Esophagus squamous epithelium (tissue), 5 donors: Measurements from ENCODE around the gene PRSS2. TPM values are rescaled to one million over a fixed set of nuclear protein-coding genes. Genes with fewer than 3 reads are reported as not detected.

Experiments used
- DNase-seq: peaks from one replicate; lab custom pipeline; 2025; lab: John Stamatoyannopoulos, UW
- H3K27ac ChIP-seq, 4 donors: fragments of 200-600 bp; sonication (generic); one replicate each; pipeline ENCODE4 v1.5.1; 2016 to 2019; ENCODE audit warnings: mild to moderate bottlenecking in 1 of 4
- H3K27me3 ChIP-seq, 4 donors: fragments of 200-600 bp; sonication (generic); 1 replicate in 3 of 4; 2 replicates in 1 of 4; pipeline versions ENCODE4 v1.5.1 to v1.6.0; 2017 to 2021; ENCODE audit warnings: antibody characterized with exemption in 1 of 4
- H3K36me3 ChIP-seq, 3 donors: fragments of 200-600 bp; sonication (generic); one replicate each; pipeline ENCODE4 v1.5.1; 2016 to 2019
- H3K4me1 ChIP-seq, 3 donors: fragments of 200-600 bp; sonication (generic); one replicate each; pipeline ENCODE4 v1.5.1; 2017 to 2019
- H3K4me3 ChIP-seq, 4 donors: fragments of 200-600 bp; sonication (generic); 1 replicate in 3 of 4; 2 replicates in 1 of 4; pipeline ENCODE4 v1.5.1; 2016 to 2019; ENCODE audit warnings: mild to moderate bottlenecking in 2 of 4, moderate library complexity in 1 of 4
- H3K9me3 ChIP-seq, 3 donors: fragments of 200-600 bp; sonication (generic); one replicate each; pipeline ENCODE4 v1.5.1; 2016 to 2019
- CTCF ChIP-seq, 6 experiments: fragments of 450-650 bp in 4 of 6; fragments of 200-600 bp in 2 of 6; sonication (generic) in 2 of 6; IDR thresholded peaks; one replicate each; pipeline ENCODE4 v1.5.1; 2016 to 2019; ENCODE audit warnings: antibody characterized with exemption in 6 of 6, mild to moderate bottlenecking in 4 of 6, moderate library complexity in 4 of 6
- POLR2A ChIP-seq, 4 donors: fragments of 450-650 bp; IDR thresholded peaks; one replicate each; pipeline ENCODE4 v1.6.1; 2017; ENCODE audit warnings: antibody characterized with exemption in 4 of 4, mild to moderate bottlenecking in 4 of 4, moderate library complexity in 3 of 4
- WGBS, 2 donors: methylation state at CpG; one replicate each; pipeline ENCODE4 v1.1.5; 2018; 5-methylcytosine and 5-hydroxymethylcytosine counted together
- intact Hi-C: fragments of 100-400 bp; cut with DNase I; formaldehyde crosslinking; loops from one replicate; pipeline ENCODE4 v1.15.0; 2022
- small RNA-seq, 4 donors: library from RNA; depleted of rRNA; stranded (forward); fragments of <200 nt; gene quantifications; one replicate each; pipeline ENCODE3, GENCODE V24; 2016
- total RNA-seq, 4 donors: library from RNA; depleted of rRNA; stranded (reverse); fragments of >200 nt; gene quantifications; one replicate each; pipeline ENCODE4 v1.1.0, GENCODE V29; 2016
- donor health status: DM: yes; HTN: yes; CAD: no.

Gene PRSS2
- total RNA-seq, 4 donors from 2014 or later: not detected

DNA sequence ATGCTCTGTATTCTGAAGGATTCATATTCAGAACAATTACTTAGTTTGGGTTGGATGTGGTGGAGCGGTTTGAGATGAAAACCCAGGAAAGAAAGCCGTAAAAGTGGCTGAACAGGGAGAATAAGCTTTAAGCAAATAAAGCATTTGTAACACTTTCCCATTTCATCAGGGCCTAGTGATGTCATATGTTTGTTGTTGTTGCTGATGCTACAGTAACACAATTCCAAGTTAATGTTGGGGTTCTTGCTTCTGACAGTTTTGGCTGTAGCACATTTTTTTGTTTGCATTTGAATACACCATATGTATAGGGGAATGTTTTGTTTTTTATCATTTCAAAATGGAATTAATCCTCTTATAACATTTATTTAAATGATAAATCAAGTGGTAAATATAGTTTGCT is 43.7 kb downstream of the PRSS2 start:
- no peaks in the 10 kb centered on the region for H3K9me3 ChIP-seq
- no peak overlapping the region for H3K4me3 ChIP-seq
- H3K4me1 ChIP-seq: peaks cover 0 to 4% (median 0%) of the 10 kb centered on the region in 3 donors
- no peaks in the 10 kb centered on the region for H3K36me3 ChIP-seq
- DNase-seq: no peak
- no peak overlapping the region for H3K27ac ChIP-seq
- intact Hi-C loops: no loop called here
- TF ChIP-seq POLR2A (IDR thresholded peaks at IDR 0.05): no peak
- no peak for TF ChIP-seq CTCF (IDR thresholded peaks at IDR 0.05)
- peaks cover 0 to 36% (median 0%) of the 10 kb centered on the region in 4 donors for H3K27me3 ChIP-seq
- 62 to 76% methylated on average over 2 of the region's 2 CpGs for whole genome bisulfite sequencing, 2 donors

- Histone ChIP-seq H3K9me3 (no peaks in the 10 kb centered on the region), H3K27ac (no peak overlapping the region), H3K4me1 (peaks cover 0 to 4% (median 0%) of the 10 kb centered on the region in 3 donors), H3K27me3 (peaks cover 0 to 31% (median 0%) of the 10 kb centered on the region in 4 donors), H3K4me3 (no peak overlapping the region), H3K36me3 (no peaks in the 10 kb centered on the region)
- whole genome bisulfite sequencing, 2 donors: 61 to 71% methylated on average over 3 of the region's 3 CpGs
- no peak for TF ChIP-seq CTCF (IDR thresholded peaks at IDR 0.05)
- TF ChIP-seq POLR2A (IDR thresholded peaks at IDR 0.05): no peak
- intact Hi-C loops: no loop called here
- DNase-seq: no peak
Measured at GRCh38 chr7:142815134-142815533, 44.4 kb downstream of the PRSS2 start.

DNA sequence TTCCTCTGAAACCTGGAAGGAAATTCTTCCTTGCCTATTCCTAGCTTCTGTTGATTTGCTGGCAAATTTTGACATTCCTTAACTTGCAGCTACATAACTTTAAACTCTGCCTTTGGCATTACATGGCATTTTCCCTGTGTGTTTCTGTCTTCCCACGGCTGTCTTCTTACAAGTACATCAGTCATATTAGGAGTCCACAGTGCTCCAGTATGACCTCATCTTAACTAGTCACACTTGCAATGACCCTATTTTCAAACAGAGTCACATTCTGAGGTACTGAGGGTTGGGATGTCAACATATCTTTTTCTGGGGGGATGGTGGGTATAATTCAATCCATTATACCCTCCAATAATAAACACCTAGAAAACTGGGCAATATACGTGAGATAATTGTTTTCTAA is 46.7 kb downstream of the PRSS2 start:
- WGBS, 2 donors: 45 to 60% methylated on average over 2 of the region's 2 CpGs
- no peak for TF ChIP-seq CTCF (IDR thresholded peaks at IDR 0.05)
- no peak for TF ChIP-seq POLR2A (IDR thresholded peaks at IDR 0.05)
- Histone ChIP-seq H3K4me1 (no peaks in the 10 kb centered on the region), H3K4me3 (no peak overlapping the region), H3K27me3 (peaks cover 0 to 23% (median 0%) of the 10 kb centered on the region in 4 donors), H3K27ac (no peak overlapping the region), H3K36me3 (no peaks in the 10 kb centered on the region), H3K9me3 (no peaks in the 10 kb centered on the region)
- DNase-seq: no peak
- intact Hi-C loops: no loop called here

GRCh38 chr7:142819530-142819929 is 48.8 kb downstream of the PRSS2 start:
- DNase-seq: no peak
- peaks cover 0 to 9% (median 0%) of the 10 kb centered on the region in 4 donors for H3K27me3 ChIP-seq
- WGBS, 2 donors: 70 to 84% methylated on average over 5 of the region's 5 CpGs
- intact Hi-C loops: no loop called here
- TF ChIP-seq CTCF (IDR thresholded peaks at IDR 0.05) (no peak), POLR2A (IDR thresholded peaks at IDR 0.05) (no peak)
- no peak overlapping the region for H3K27ac ChIP-seq
- no peaks in the 10 kb centered on the region for H3K4me1 ChIP-seq
- H3K4me3 ChIP-seq: no peak overlapping the region
- no peaks in the 10 kb centered on the region for H3K9me3 ChIP-seq
- H3K36me3 ChIP-seq: no peaks in the 10 kb centered on the region

- 0 to 5% methylated on average over 1 of the region's 1 CpG for WGBS, 2 donors
- H3K27ac ChIP-seq: no peak overlapping the region
- H3K27me3 ChIP-seq: peaks cover 0 to 12% (median 0%) of the 10 kb centered on the region in 4 donors
- intact Hi-C loops: no loop called here
- H3K9me3 ChIP-seq: no peaks in the 10 kb centered on the region
- no peaks in the 10 kb centered on the region for H3K4me1 ChIP-seq
- no peak for DNase-seq
- no peak for TF ChIP-seq POLR2A (IDR thresholded peaks at IDR 0.05)
- no peak for TF ChIP-seq CTCF (IDR thresholded peaks at IDR 0.05)
- no peaks in the 10 kb centered on the region for H3K36me3 ChIP-seq
- no peak overlapping the region for H3K4me3 ChIP-seq
Measured at GRCh38 chr7:142822714-142823113, 51.9 kb downstream of the PRSS2 start.

Small RNA genes within 50 kb of the gene (small RNA-seq; reads per million reads assigned to genes)
- 0 reads per million in 4 donors for gene TRBD1
- gene TRBJ1-1: 0 reads per million in 4 donors
- gene TRBJ1-2: 0 reads per million in 4 donors
- 0 to 0.09 (median 0) reads per million in 4 donors for gene TRBJ1-3
- gene TRBJ1-4: 0 reads per million in 4 donors
- 0 reads per million in 4 donors for gene TRBJ1-5
- gene TRBJ1-6: 0 reads per million in 4 donors
- gene TRBJ2-1: 0 reads per million in 4 donors
- 0 reads per million in 4 donors for gene TRBJ2-2
- 0 reads per million in 4 donors for gene TRBJ2-2P
- gene TRBJ2-3: 0 reads per million in 4 donors
- gene TRBJ2-4: 0 reads per million in 4 donors
- 0 reads per million in 4 donors for gene TRBJ2-5
- gene TRBJ2-6: 0 reads per million in 4 donors
- gene TRBJ2-7: 0 reads per million in 4 donors

Other genes with a start within 250 kb of the PRSS2 start
- not detected for gene PRSS1, start 21.5 kb upstream of the PRSS2 start, total RNA-seq
- 10 to 100 TPM; 15.2 to 40.4 (median 26.1) TPM for gene EPHB6, start 84.1 kb downstream of the PRSS2 start, total RNA-seq
- gene TRPV6, start 114.8 kb downstream of the PRSS2 start, total RNA-seq: 1 to 10 TPM in 3 of 4 donors, under 1 TPM in 1; 0.79 to 6.9 (median 4.5) TPM
- not detected for gene TRPV5, start 162.8 kb downstream of the PRSS2 start, total RNA-seq
- not detected for gene LLCFC1, start 168.5 kb downstream of the PRSS2 start, total RNA-seq
- gene KEL, start 191.4 kb downstream of the PRSS2 start, total RNA-seq: 1 to 10 TPM in 1 of 4 donors, under 1 TPM in 2, not detected in 1; 0.09 to 3.6 (median 0.53) TPM